GM21825 (cell line): ENCODE results near the gene KCNK10.

ENCODE experiments used
- ATAC-seq: cut with Tn5 transposase; IDR thresholded peaks from one replicate; pipeline ENCODE4 v1.9.1; 2021; ENCODE audit warnings: mild to moderate bottlenecking, moderate library complexity; ENCODE audit not compliant: unreplicated experiment

Gene KCNK10, protein sequence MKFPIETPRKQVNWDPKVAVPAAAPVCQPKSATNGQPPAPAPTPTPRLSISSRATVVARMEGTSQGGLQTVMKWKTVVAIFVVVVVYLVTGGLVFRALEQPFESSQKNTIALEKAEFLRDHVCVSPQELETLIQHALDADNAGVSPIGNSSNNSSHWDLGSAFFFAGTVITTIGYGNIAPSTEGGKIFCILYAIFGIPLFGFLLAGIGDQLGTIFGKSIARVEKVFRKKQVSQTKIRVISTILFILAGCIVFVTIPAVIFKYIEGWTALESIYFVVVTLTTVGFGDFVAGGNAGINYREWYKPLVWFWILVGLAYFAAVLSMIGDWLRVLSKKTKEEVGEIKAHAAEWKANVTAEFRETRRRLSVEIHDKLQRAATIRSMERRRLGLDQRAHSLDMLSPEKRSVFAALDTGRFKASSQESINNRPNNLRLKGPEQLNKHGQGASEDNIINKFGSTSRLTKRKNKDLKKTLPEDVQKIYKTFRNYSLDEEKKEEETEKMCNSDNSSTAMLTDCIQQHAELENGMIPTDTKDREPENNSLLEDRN

DNA sequence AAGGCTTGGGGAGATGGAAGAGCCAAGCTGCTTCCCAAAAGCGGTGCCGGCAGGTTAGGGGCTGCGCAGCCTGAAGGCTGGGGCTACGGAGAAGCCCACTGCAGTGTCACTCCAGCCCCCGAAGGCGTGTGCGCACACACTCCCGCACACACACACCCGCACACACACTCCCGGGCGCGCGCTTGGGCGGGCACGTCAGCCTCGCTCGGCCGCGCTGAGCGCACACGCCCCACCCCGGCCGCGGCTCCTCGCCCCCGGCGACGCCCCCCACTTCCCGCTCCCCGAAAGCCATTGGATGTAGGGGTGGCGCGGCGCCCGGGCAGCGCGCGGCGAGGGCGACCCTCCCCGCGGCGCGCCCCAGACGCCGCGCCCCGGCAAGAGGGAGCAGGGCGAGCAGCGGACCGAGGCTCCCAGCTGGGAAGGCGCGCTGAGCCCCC is at the start of gene KCNK10:
KCNK10 (minus strand) TSS at position 184 of the 437 bp plus-strand sequence. CDS start 471 bp downstream, outside the sequence.
- peak; percentile 25 for ATAC-seq

DNA sequence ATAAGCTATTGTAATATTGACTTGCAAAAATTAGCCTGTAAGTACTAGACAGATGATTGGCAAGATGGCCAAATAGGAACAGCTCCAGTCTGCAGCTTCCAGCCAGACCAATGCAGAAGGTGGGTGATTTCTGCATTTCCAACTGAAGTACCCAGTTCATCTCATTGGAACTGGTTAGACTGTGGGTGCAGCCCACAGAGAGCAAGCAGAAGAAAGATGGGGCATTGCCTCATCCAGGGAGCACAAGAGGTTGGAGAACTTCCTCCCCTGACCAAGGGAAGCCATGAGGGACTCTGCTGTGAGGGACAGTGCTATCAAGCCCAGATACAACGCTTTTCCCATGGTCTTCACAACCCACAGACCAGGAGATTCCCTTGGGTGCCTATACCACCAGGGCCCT is 46.4 kb upstream of the KCNK10 start:
- no peak for ATAC-seq

DNA sequence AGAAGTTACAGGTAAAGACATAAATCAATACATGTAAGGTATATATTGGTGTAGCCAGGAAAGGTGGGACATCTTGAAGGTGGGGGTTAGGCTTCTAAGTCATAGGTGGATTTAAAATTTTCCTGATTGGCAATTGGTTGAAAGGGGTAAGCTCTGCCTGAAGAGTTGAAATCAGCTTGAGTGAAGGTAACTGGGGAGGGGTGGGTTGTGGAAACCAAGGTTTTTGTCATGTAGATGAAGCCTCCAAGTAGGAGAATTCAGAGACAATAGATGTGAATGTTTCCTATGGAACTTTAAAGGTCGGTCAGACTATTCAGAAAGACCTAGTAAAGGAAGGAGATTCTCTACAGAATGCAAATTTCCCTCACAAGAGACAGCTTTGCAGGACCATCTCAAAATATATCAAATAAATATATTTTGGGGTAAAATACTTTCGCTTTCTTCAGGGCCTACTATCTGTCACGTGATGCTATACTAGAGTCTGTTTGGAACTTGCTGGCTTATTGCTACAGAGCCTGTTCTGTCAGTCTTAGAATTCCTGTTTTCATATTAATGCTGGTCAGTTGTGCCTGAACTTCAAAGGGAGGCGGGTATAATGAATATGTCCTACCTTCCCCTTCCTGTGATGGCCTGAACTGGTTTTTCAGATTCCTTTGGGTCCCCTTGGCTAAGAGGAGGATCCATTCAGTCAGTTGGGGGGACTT is 41.8 kb upstream of the KCNK10 start:
- ATAC-seq = no peak

DNA sequence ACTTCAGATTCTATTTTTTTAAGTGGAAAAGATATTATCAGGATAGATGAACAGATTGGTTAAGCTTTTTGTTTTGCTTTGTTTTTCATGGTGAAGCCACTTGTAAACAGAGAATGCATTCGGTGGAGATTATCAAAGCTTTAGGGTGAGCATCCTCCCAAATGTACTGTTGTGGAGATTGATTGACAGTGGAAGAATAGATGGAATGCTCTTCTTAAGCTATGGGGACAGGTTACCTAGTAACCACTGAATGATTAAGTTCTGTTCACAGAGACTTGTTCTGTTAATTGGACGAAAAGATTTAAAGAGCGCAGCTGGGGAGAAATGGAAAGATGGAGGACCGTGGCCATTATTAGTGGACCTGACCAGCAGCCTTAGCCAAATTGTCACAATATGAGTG is 40.6 kb upstream of the KCNK10 start:
- no peak for ATAC-seq

DNA sequence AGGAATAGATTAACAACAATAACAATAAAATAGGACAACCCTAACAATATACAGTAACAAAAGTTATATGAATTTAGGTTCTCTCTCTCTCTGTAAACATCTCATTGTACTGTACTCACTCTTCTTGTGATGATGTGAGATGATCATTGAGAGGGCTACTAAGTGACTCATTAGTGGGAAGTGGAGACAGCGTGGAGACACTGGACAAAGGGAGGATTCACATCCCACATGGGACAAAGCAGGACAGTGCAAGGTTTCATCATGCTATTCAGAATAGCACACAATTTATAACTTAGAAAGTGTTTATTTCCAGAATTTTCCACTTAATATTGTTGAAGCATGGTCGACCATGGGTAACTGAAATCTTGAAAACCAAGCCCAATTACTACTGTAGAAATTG is 36.4 kb upstream of the KCNK10 start:
- ATAC-seq = no peak

DNA sequence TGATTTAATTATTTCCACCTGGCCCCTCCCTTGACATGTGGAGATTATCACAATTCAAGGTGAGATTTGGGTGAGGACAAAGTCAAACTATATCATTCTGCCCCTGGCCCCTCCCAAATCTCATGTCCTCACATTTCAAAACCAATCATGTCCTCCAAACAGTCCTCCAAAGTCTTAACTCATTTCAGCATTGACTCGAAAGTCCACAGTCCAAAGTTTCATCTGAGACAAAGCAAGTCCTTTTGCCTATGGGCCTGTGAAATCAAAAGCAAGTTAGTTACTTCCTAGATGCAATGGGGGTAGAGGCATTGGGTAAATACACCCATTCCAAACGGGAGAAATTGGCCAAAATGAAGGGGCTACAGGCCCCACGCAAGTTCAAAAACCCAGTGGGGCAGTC is 31.3 kb upstream of the KCNK10 start:
- ATAC-seq = no peak

DNA sequence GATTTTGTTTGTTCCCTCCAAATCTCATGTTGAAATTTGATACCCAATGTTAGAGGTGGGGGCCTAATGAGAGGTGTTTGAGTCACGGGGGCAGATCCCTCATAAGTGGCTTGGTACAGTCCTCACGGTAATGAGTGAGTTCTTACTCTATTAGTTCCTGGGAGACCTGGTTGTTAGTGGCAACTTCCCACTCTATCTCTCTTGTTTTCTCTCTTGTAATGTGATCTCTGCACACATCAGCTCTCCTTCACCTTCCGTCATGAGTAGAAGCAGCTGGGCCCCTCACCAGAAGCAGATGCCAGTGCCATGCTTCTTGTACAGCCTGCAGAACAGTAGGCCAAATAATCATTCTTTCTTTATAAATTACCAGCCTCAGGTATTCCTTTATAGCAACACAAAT is 29.6 kb upstream of the KCNK10 start:
- ATAC-seq = no peak

DNA sequence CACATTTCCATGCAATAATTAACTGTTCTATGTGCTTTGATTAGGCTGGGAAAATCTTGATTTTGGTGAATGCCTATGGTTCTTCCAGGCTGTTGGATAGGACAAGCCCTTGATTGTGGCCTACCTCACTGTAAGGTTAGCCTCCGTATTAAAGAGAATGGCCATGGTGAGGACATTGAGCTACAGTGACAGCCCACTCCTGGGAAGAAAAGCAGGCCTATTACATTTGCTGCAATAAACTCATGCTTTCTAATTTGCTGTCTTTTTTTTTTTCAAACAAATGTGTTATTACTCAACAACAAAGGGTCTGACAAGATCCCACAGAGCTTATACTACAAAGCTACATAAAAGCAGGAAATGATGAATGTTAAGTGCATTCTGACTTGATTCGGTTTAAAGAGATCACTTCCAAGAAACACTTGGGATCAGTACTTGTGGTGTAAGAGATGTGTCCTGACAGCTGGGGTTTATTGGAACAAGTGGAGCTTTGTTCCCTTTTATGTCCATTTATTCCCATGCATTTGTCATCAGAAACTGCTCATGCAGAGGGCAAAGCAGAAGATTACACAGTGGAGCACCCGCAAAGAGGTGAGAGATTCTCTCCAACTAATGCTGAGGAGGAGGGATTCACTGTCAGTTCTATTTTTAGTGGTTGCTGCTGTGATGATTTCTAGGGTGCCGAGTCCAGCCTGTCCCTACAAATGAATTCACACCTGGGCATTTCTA is 29.1 kb upstream of the KCNK10 start:
- ATAC-seq = no peak

DNA sequence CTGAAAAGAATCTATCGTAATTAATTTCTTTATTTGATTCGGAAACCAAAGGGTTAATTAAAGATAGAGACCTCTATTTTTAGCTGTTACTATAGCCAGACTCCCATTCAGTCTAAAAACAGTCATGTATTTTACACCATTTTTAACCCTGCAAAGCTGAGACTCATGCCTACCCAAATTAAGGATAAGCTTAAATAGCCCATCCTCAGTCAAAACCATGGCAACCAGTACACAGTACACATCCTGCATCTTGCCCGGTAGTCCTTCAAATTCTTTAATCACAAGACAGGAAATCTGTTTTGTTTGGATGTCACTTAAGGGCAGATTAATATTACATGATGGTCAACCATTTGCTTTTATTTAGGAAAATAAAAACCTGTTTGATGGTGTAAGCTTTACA is 25.5 kb upstream of the KCNK10 start:
- no peak for ATAC-seq

DNA sequence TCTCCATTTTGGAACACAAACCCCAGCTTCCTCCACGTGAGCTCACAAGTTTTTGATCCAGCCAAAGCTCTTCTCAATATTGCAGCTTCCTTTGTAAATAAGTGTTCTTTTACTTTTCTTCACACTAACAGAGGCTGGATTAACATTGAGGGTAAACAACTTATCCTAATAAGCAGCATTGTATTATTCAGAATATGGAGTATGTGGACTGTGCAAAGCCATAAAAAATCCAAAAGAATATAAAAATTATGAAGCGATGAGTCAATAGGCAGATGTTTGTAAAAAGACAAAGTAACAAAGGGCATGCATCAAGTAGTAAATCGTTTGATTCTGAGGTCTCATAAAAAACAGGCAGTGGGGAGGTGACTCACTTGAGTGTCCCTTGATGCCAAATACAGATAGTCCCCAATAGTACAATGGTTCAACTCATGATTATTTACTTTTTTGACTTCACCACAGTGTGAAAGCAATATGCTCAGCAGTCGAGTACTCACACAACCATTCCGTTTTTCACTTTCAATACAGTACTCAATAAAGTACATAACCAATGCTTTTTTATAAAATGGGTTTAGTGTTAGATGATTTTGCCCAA is 23.1 kb upstream of the KCNK10 start:
- ATAC-seq = no peak

DNA sequence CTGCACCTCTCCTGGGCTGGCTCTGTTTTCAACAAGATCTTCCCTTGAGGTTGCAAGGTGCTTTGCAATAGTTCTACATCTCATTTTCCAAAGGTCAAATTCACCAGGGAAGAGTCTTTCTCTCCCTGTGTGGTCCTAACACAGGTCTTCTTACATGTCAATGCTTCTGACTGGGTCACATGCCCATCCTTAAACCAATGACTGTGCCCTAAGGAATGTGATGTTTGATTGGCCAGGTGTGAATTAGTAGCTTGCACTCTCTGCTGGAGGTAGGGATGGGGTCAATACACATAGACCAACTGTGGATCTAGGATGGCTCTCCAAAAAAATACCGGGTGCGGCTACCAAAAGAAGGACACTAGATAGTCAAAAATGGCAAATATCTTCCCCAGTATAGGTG is 19.9 kb upstream of the KCNK10 start:
- ATAC-seq = no peak

DNA sequence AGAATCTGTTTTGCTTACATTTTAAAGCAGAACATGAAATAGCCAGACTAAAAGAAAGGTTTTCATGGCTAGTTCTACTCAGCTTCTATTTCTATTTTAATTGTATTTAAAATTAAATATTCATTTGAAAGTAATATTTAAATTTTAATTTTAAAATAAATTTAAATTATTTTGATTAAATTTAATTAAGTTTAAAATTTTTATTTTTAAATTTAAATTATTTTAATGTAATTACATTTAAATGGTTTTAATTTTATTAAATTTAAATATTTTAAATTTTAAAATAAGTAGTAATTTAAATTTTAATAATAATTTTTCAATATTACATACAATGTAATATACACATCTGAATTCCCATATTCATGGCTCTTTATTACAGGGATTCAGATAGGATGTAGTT is 17.3 kb upstream of the KCNK10 start:
- no peak for ATAC-seq

DNA sequence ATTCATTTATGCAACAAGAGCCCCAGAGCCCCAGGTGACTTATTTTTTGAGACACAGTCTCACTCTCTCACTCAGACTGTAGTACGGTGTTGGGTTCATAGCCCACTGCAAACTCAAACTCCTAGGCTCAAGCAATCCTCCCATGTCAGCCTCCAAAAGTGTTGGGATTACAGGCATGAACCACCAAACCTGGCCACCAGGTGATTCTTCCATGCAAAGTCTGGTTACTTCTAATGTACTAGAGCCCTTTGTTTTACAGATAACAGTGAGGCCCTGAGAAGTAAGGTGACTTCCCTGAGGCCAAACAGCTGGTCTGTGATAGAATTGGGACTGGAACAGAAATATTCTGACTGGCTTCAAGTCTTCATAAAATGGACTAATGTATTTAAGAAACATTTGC is 10.0 kb upstream of the KCNK10 start:
- ATAC-seq = no peak

DNA sequence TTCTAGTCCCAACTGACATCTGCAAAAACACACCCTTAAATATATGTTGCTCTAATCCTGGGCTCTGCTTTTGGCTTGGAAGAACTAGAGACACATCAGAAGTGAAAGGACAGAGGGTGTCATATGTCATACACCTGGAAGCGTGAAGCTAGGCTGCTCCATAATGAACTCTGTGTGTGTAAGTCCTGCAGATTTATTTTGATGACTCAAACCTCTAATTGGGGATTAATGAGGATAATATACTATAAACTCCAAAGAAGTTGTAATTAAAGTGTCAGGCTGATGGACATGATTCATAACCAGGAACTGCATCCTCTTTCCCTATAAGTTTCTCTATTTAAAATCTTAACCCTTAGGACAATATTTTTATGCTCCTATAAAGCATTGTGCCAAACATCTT is 4.4 kb upstream of the KCNK10 start:
- no peak for ATAC-seq

DNA sequence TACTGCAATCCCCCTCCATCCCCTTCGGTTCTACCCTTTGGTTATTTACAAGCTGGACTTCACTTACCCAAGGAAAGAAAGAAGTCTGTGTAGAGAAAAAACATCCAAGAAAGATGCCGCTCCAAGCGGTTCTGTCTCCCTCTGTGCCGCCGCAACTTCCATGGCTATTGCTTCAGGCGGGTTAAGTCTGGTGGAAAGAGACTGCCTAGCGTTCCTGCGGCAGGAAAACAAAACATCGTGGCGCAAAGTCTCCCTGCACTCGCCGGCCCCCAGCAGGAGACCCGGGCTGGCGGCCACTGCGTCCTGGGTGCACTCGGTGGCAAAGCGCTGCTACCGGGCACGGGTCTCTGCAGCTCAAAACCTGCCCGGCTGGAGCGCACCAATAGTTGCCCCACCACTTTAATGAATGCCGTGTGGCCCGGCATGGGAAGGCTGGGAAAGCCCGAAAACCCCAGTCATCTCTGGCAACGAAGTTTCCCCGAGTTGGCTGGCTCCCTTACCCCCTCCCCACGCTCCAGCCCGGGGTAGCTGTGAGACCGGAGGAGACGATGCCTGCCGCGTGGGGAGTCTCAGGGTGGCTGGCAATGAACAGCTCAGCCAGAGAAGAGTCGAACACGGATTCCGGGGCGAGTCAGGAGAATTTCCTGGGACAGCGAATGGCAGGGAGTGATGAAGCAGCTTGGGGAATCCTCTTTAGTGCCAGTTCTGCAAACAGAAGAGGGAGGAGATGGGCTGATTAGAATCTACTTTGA is 3.5 kb upstream of the KCNK10 start:
- no peak for ATAC-seq

DNA sequence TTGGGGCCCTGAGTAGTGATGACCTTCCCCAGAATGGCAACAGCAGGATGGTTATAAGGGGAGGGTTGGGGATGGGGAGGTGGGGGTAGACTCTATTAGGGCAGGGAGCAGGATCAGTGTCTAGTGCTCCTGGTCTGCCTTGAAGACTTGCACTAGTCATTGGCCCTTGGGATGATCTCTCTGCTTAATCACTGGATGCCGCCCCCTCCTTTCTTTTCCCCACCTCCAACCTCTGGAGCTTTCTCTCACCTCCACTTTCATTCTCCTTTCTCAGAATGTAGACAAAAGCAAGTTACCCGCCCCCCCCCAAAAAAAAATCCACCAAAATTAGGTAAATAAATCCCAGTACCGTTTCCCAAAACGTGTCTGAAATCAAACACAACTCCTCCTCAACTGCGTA is 2.8 kb upstream of the KCNK10 start:
- no peak for ATAC-seq

DNA sequence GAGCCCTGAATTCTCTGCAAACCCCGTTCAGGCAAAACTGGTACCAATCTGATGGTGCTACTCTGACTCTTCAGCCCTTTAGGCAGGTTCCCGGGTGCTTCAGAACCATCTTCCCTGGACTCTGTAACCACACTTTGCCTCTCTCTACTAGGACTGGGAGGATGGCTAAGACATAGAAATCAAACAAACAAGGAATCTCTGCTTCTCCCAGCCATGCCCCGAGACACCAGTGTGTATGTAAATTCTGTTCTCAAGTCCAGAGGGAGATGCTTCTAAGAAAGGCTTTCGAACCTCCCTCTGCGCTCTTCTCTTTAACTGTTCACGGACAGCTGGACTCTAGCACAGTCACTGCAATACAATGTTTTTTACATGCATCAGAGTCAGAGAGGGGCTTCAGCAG is 1.9 kb upstream of the KCNK10 start:
- no peak for ATAC-seq

DNA sequence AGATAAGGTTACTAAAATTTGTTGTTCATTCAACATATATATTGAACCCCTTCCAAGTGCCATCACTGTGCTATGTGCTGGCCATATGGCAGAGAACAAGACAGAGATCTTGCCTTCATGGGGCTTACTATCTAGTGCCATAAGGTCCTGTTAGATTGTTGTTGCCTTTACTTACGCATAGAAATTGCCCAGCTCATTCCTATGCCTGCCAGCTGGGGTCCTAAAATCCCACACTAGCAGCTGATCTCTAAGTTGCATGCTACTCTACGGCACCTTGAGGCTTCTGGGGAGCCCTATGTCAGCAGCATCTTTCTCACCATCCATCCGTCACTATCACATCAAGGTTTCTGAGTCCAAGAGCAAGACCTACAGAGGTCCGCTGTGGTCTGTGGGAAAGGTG is 1.4 kb upstream of the KCNK10 start:
- ATAC-seq = no peak

DNA sequence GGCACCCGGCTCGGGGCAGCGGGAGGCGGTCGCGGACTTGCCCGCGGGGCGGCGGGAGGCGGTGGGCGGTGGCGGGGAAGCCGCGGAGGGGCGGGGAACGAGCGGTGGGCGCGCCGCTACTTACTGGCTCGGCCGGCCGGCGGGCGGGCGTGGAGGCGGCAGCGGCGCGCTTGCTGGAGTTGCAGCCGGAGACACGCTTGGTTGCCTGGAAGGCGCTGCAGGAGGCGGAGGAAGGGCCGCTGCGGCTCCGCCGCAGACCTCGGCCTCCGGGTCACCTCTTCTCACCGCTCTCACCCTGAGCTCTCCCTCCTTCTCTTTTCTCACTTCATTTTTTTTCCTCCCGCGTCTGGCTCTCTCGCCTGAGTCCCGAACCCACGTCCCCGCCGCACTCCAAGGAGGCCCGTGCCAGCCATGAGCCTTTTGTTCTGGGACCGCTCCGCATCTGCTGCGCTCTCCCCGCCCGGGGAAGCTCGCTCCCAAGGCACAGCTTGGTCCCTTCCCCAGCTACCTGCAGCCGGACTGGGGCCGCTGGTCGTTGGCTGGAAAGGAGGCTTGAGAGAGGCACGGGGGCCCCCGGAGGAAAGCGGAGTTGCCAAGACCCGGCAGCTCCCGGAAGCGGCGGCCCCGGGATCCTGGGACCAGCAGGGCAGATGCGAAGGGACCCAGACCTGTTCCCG is 592 bp upstream of the KCNK10 start:
- peak; percentile 98 for ATAC-seq
